ENCODE results near the gene JPH3.

DNA sequence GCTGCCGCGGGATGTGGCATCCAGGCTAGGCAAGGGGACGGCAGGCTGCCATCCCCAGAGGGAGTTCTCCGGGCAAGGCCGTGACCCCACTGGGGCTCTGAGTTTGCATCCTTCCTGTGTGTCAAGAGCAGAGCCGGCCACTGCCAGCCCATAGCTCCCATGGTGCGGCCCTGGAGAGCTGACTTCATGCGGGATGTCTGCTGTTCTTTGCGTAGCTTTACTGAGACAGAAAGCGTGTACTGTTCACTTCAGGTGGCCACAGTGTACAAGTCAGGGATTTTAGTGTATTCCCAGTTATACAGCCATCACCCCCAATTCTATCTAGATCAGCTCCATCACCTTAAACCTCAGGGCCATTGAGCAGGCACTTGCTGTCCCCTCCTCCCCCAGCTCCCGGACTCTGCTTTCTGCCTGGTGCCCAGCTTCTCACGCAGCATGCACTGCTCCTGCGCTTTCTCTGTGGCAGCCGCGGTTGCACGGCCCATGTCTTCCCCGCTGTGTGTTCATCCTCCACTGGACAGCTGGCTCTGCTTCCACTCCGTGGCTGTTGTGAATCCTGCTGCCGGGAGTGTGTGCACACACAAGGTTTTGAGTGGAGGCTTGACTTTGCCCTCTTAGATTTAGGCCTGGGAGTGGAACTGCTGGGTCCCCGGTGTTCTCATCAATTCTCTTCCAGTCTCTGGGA is 92.3 kb downstream of the JPH3 start:
- TF ChIP-seq CTCF (conservative IDR thresholded peaks at IDR 0.05) = no peak
- no peak for TF ChIP-seq ZFX (IDR thresholded peaks at IDR 0.05)

Measured in C4-2B (cell line).